Stimulated activated CD4-positive, alpha-beta T cell treated with anti-CD3 and anti-CD28 coated beads, Interleukin-2, amount 100 ng/mL, for 4 hours (primary cell): ENCODE measurements around the gene PMVK.
"Not testable (repeated sequence)": the region's sequence is repeated elsewhere in the genome, so short reads cannot be mapped to it uniquely, and the experiment has no call there.

Experiments
- DNase-seq: peaks from one replicate; pipeline ENCODE4 v3.0.0-alpha.2; 2020; ENCODE audit warnings: low read depth

PMVK gene

DNA sequence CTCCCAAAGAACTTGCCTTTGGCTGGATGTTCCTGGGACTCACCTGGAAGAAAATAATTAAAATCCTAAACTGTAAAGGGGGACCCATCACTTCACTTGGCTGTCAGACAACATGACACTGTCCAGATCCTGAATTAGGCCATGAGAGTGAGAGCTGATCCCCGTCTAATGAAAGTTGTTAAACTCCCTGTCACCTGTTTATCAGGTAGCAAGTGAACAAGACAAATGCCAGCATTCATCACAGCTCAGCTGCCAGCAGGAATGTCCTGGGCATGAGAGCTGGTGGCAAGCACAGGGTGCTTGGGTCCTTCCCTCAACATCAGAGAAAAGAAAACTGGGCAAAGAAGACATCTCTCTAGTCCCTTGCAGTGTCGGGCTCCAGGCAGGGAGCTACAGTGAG, 23.8 kb downstream of the PMVK start:
- no peak for DNase-seq

GRCh38 chr1:154911691-154912550, 24.6 kb downstream of the PMVK start:
- no peak for DNase-seq

DNA sequence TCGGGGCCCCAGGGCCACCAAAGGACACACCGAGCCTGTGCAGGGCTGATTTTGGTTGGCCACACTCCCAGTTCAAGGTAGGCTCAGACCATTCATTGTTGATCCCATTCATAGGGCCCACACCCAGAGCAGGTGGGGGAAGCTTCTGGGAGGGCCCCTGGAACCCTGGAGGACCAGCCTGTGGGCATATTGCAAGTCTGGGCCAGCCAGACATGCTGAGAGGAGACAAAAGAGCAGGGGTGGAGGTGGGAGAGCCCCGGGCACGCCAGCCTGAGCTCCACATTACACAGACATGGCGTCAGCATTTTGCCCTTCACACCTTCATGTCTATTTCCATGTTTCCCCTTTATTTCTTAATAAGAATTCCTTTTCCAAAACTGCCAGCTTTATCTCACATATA, 25.7 kb downstream of the PMVK start:
- DNase-seq: no peak

DNA sequence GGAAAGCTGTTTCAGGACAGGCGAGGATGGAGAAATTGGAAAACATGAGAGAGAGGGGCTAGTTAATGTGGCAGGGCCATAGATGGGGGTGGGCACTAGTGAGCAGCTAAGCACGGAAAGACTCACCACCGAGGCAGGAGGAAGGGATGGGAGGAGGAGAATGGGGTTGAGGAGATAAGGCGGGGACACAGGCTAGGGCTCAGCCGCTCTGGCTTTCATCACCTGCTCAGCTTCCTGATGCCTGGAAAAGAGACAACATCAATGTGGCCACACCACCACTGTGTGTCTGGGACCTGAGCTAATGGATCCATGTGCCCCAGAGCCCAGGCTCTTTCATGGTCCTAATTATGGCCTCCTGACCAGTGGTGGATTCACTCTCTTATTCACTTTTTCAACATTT, 27.6 kb downstream of the PMVK start:
- no peak for DNase-seq

DNA sequence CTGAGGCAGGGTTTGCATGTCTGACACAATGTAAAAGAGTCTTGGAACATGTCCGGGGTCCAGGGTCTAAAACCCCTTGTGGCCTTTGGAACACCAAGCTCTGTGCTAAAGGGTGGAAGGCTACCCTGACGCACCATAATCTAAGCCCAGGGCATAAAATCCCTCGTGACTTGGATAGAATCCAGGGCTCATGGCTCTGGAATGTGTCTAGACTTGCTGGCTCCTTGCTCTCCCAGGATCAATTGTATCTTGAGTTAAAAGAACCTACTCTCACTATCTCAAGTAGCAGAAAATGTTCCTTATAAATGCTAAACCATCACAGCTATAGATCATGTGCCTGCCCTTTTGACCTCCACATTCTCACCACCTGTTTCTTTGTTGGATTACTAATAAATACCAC, 28.4 kb downstream of the PMVK start:
- DNase-seq: not testable (repeated sequence)

- DNase-seq: no peak
These were observed 29.9 kb downstream of the PMVK start for GRCh38 chr1:154906621-154907081.

DNA sequence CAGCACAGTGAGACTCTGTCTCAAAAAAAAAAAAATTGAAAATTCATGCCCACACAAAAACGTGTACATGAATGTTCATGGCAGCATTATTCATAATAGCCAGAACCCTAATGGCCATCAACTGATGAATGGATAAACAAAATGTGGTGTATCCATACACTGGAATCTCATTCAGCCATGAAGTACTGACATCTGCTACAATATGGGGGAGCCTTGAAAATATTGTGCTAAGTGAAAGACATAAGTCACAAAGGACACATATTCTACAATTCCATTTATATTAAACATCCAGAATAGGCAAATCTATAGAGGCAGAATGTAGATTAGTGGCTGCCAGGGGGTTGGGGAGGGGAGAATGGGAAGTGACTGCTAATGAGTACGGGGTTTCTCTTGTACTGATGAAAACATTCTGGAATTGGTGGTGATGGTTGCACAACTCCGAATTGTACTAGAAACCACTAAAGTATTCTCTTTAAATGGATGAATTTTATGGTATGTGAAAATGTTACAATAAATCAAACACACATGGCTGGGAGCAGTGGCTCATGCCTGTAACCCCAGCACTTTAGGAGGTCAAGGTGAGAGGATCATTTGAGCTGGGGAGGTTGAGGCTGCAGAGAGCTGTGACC, 33.5 kb downstream of the PMVK start:
- DNase-seq: no peak

- DNase-seq: no peak
These were observed 34.9 kb downstream of the PMVK start for GRCh38 chr1:154901591-154901990.

DNA sequence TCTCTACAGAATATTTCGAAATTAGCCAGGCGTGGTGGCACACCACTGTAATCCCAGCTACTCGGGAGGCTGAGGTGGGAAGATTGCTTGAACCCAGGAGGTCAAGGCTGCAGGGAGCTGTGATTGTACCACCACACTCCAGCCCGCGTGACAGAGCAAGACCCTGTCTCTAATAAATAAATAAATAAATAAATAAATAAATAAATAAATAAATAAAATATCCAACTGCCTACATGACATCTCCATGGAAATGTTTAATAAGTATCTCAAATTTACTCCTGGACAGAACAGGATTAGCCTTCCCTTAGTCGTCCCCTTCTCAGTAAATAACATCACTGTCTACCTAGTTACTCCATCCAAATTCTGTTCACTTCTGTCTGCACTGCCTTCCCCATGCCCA, 37.5 kb downstream of the PMVK start:
- DNase-seq: no peak

DNA sequence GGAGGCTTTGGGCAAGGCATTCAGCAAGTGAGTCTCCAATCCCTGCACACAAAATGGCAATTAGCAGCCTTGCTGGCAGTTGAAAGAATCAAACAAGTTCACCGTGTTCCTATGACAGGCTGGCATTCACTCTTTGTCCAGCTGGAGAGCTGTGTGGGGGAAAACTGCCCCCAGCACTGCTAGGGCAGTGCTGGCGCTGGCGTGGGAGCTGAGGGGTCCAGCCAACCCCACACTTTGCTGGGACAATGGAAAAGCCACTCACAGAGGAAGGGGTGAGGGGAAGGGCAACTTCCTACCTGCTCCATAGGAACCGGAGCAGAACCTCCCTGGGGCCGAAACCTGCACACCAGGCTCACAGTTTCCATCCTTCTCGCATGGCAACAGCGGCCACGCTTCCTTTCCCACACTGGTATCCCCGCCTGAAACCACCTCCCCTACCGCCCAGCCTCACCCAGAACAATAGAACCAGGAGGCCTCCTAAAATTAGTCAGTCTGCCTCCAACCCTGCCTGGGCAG, 39.7 kb downstream of the PMVK start:
- DNase-seq: no peak

DNA sequence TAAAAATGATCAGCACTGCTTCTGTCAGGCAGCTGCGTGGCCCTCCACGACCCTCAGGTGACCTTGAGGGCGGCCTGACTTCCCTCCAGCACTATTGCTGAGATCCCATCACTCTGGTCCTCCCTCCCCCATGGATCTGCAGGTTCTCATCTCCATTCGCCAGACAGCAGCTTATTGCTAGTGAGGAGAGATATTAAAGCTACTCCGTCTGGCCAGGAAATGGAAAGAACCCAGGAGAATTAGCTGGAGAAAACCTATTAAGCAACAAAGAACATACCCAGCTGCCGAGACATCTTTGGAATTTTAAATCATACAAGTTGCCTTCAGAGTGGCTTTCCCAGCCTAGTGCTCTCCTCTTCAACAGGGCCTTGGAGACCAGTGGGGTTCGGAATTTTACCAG, 40.7 kb downstream of the PMVK start:
- no peak for DNase-seq

GRCh38 chr1:154891452-154891851, 45.1 kb downstream of the PMVK start:
- no peak for DNase-seq

DNA sequence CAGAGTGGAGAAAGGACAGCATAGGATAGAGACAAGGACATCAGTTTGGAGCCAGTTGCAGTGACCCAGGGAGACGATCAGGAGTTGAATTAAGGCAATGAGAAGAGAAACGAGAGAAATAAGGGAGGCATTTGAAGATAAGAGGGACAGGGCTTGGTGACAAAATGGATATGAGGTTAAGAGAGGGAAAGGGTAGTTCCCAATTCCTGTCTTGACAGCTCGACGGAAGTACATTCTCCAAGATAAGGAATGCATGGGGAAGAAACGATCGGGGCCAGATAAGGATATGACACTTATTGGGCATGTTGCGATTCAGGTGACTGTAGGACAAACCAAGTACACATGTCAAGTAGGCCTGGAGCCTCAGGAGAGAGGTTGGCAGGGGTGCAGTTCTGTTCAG, 47.8 kb downstream of the PMVK start:
- no peak for DNase-seq

- no peak for DNase-seq
These were observed 50.1 kb downstream of the PMVK start for GRCh38 chr1:154886281-154887015.

DNA sequence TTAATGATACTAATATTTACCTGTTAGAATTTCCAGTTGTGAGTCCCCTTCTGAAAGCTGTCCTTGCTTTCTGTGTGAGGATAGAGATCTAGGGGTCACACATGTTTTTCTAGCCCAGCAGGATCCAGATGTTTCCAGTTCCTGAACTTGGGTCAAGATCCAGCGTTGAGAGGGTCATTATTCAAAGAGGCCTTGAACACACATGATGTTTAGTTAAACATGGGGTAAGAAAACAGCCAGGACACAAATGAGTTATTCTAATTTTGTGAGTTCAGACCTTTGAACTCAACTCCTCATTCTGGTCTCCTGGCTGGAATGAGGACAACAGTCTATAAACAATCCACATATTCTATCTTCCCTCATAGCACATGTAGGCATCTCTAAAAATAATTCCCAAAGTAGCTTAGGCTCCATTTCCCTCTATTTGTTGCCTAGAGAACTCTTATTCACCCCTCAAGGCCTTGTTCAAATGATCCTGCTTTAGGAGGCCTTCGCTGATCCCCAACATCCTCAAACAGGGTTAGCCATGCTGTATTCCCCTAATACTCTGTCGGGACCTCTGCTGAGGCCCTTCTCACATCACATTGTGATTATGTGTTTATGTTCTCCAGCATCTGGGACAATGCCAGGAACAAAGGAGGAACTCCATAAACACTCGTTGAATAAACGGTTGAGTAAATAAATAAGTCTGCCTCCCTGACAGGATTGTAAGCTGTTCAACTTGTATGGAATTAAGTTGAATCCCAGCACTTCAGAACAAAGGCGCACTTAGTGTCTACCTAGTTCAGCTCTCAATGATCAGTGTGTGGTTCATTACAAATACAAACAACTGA, 51.4 kb downstream of the PMVK start:
- no peak for DNase-seq

DNA sequence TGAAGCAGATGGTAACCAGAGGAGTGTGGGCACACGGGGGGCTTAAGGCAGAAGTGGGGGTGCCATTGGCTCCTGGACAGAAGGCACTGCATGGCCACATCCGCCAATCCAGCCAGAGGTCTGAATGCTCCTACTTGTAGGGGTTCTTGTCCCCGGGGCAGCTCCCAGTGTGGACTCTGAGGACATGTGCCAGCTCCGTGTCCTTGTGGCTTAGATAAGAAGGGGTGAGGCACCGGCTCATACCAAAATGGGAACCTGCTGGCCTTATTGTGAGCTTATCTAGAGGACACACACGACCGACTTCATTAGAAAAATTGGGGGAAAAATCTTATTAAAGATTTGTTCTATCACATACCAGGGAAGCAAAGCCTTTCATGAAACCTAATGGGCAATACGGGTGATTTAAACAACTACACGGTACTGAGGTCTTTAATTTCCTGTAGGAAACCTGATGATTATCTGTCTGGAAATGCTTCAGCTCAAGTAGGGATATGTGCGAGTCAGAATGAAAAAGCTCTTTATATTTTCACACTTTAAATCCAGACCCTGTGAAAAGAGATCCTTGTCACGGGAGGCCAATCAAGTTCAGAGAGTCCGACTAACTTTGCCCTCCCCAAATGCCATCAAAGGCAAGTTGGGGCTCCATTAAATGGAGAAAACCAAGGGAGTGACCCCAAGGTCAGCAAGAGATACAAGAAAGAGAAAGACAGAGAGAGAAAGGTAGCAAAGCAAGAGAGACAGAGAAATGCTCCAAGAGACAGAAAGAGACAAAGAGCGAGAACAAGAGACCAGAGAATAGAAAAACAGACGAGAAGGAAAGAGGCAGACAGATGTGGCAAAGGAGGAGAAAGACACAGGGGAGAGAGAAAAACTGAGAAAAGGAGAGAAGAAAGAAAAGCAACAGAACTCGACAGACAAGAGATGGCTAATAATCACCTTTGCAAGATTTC, 52.3 kb downstream of the PMVK start:
- DNase-seq: no peak

- no peak for DNase-seq
These were observed 54.5 kb downstream of the PMVK start for GRCh38 chr1:154881820-154882535.

GRCh38 chr1:154880671-154881070, 55.8 kb downstream of the PMVK start:
- no peak for DNase-seq

DNA sequence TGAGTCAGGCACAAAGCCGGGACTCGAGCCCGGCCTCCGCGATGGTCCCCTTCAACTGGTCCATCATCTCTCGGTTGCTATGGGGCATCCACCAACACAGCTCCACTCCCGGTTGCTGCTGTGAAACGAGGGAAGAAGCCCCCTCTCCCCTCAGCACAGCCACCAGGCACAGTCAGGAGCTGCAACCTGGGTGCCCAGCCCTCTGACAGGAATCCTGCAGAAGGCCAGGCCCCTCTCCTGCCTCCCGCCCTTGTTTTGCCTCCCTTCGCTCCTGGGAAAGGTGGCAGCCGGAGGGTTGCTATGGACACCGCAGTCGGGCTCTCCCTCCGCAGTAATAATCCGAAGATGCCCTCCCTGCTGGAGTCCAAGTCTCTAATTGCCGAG, 57.5 kb downstream of the PMVK start:
- no peak for DNase-seq
